NCI-H82 treated with DMSO at 0.1 percent for 48 hours (cell line): ENCODE data around the gene TMPRSS11A.

ENCODE experiments used
- DNase-seq: peaks from one replicate; lab custom pipeline; 2025; ENCODE audit not compliant: unreplicated experiment; lab: John Stamatoyannopoulos, UW

The TMPRSS11A gene, protein sequence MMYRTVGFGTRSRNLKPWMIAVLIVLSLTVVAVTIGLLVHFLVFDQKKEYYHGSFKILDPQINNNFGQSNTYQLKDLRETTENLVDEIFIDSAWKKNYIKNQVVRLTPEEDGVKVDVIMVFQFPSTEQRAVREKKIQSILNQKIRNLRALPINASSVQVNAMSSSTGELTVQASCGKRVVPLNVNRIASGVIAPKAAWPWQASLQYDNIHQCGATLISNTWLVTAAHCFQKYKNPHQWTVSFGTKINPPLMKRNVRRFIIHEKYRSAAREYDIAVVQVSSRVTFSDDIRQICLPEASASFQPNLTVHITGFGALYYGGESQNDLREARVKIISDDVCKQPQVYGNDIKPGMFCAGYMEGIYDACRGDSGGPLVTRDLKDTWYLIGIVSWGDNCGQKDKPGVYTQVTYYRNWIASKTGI

DNA sequence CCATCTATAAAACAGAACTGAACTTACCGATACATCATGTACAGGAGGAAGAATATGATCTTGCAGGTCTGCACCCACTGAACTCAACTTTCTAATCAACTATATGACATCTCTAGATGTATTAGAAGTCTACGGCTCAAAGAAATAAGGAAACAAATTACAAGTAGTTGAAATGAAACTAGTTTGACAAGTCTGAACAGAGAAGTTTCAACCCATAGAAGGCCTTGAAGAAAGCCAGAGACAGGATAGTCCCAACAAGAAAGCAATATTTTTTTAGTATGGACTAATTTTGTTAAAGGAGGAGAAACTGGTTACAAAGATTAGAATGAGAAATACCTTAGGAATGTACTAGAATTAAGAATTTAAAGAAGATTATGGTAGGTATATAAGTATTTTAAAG lies at the start of gene TMPRSS11A:
Gene TMPRSS11A (minus strand): TSS at position 138 of the 400 bp plus-strand sequence. CDS start 100 bp downstream, at position 38.
- no peak for DNase-seq

DNA sequence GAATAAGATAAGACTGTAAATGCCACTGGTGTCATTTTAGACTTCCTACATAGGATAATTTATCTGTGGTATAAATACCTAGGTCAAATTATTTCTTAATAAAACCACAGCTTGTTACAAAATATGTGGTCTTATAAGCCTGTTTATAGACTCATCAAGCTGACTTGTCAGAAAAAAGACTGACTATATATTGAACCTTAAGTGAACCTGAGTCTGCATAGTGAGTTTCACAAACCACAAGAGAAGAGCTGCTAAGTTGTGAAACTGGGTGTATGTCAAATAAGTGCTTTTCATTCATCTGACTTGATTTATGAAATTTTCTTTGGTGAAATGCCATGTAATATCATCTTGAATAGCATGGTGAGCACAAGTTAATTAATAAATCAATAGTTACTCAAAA lies 48.4 kb upstream of the TMPRSS11A start:
- DNase-seq: no peak

DNA sequence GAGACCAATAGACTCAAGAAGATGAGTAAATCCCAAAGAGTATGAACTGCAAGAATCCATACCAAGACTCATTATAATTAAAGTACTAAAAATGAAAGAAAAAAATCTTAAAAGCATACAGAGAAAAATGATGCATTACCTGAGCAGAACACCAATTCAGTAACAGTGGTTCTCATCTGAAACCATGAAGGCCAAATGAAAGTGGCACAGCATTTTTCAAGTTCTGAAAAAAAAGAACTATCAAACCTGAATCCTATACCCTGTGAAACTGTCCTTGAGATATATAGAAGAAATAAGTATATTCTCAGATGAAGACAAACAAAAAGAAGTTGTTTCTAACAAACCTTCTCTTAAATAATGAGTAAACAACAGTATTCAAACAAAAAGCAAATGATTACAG lies 39.6 kb upstream of the TMPRSS11A start:
- DNase-seq: no peak

DNA sequence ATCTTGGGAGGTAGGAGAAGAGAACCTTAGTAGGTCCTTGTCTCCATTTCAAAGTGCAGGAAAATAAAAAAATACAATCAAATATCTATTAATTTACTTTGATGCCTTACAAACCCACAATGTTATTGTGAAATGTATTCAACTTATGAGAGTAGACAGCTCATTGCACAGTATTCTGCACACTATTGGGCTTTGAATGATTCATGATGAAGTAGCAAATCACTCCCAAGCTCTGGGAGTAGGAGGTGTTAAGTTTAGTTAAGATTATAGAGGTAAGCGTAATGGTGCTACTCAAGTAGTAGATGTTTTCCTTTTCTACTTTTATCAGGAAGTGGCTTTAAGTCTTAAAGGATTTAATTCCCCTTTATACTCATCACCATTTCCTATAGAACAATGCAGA lies 32.8 kb upstream of the TMPRSS11A start:
- DNase-seq: no peak

DNA sequence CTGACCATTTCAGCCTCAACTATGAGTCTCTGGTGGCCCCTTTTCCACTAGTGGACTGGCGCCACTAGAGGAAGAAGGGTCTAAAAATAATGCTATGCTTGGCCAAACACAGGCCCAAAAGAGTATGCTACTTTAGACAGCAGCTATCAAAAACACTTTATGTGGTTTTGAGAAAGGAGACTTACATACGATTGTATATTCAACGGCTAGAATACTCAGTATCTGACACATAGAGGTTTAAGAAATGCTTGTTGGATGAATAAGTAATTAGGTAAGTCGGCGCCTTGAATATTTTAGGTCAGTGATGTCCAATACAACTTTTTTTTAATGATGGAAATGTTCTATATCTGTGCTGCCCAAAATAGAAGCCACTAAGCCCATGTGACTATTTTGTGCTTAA lies 25.7 kb upstream of the TMPRSS11A start:
- DNase-seq: no peak

DNA sequence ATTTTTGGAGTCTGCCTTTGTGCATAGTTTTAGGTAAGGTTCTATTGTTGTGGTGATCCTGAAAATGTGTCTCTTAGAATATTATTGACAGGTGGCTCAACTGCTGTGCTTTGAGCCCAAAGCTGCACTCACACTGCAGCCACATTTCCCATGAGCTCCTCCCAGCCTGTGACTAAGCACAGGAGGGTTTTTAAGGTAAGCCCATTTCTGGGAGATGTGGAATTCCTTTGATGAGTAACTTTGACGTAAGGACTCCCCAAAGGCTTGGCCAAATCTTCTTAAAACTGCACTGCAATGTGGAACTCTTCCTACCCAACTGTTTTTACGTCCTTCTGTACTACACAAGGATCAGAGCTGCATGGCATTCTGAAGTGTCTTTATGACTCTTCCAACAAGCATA lies 20.0 kb upstream of the TMPRSS11A start:
- no peak for DNase-seq

DNA sequence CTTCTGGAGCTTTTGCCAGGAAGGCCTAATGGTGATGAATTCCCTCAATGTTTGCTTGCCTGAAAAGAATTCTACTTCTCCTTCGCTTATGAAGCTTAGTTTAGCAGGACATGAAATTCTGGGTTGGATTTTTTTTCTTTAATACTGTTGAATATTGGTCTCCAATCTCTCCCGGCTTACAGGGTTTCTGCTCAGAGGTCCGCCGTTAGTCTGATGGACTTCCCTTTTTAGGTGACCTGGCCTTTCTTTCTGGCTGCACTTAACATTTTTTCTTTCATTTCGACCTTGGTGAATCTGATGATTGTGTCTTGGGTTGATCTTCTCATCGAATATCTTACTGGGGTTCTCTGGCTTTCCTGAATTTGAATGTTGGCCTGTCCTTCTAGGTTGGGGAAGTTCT lies 17.2 kb upstream of the TMPRSS11A start:
- DNase-seq: no peak

DNA sequence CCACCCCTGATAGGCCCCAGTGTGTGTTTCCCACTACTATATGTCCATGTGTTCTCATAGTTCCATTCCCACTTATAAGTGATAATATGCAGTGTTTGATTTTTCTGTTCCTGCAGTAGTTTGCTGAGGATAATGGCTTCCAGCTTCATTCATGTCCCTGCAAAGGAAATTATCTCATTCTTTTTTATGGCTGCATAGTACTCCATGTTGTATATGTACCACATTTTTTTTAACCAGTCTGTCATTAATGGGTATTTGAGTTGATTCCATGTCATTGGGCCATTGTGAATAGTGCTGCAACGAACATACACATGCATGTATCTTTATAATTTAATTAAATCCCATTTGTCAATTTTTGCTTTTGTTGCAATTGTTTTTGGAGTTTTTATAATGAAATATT lies 10.3 kb upstream of the TMPRSS11A start:
- DNase-seq: no peak

DNA sequence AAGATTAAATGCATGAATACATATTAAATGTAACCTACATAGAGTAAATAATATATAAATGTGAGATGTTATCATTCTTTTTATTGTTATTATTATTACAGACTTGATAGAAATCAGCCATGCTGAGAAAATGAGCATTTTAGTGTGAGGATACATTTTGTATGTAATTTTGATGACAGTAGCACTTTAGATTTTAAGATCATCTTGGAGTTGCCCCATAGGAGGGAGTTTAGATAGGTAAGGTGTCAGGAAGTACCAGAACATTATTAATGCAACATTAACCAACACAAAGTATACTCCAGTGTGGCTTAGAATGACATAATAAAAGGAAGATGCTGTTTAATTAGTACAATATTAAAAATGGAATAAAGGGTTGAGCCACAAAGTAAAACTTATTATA lies 8.4 kb downstream of the TMPRSS11A start:
- DNase-seq: no peak

DNA sequence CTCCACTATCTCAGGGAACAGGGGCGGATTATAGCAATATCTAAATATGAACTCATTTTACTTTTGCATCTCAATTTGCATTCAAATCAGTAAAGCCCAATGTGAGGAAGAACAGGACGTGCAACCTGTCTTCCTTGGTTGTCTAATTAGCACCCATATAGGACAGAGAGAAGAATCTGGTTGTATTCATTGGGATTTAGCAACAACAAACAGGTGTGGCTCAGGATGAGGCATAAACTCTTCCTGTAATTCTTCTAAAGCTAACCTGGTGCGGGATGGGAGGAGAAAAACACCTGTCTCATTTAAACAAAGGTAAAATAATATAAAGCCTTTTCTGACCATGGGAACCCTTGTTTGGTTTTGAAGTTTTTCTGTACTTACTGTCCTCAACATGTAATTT lies 22.2 kb downstream of the TMPRSS11A start:
- DNase-seq: no peak

DNA sequence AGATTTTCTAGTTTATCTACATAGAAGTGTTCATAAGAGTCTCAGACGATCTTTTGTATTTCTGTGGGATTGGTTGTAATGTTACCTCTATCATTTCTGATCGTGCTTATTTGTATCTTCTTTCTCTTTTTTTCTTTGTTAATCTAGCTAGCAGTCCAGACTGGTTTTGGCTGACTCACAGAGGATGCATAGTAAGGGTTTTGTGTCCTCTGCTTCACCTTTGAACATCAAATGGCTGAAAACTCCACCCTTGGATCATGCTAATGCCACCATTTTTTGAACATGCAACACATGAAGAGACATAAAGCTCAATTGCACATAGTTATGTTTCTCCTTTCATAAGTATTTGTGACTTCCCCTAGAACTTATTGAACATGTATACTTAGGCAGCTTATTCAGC lies 22.8 kb downstream of the TMPRSS11A start:
- no peak for DNase-seq

DNA sequence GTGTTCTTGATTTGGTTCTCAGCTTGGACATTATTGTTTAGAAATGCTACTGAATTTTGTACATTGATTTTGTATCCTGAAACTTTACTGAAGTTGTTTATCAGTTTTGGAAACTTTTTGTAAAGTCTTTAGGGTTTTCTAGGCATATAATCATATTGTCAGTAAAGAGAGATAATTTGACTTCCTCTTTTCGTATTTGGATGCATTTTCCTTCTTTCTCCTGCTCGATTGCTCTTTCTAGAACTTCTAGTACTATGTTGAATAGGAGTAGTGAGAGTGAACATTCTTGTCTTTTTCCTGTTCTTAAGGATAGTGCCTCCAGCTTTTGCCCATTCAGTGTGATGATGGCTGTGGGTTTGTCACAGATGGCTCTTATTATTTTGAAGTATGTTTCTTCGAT lies 24.1 kb downstream of the TMPRSS11A start:
- no peak for DNase-seq

DNA sequence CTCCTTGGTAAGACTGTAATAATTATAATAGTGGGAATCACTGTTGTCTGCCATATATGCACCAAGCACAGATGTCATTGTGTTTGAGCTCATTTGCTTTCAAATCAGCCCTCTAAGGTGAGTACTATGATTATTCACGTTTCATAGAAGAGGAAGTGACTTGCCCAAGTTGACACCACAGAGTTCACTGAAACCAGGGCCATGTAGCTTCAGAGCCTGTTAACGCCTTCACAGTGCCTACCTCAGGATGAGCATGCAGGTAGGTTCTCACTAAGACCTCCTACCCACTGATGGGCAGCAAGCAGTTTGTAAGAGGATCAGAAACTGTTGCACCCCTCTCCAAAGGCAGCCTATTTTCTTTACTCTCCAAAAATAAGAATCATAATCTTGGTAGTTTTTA lies 27.4 kb downstream of the TMPRSS11A start:
- DNase-seq: no peak

DNA sequence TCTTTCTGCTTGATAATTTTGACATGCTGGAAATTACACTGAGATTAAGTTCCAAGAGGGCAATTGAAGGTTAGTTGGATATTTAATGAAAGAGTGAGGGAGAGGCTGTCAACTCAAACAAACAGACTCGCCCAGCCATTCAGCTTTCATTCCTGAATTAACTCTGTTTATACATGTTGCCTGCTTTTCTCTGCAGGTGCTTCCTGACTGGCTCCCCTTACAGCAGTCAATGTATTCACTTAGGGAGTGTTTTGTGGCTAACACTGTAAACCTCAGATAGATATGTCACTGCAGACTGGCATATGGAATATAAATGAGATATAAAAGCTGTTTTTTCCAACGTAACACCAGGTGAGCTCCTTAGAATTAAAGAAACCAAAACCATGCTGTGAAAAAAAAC lies 28.7 kb downstream of the TMPRSS11A start:
- DNase-seq: no peak

DNA sequence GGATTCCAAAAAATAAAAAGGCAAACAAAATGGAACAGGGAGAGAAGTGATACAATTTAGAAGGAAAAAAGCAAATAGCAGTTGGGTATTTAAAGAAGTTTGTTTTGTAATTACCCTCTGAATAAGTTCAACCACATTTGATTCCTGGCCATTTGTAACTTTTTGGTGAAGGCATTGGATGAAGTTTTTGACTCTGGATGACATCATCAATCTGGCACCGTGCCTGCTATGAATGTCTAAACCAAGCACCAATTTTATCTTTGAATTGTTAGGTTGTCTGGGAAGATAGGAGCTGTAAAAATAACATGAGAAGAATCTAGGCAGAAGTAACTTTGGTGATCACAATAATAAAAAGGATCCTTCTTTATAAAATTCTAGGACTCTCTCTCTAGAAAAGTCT lies 29.5 kb downstream of the TMPRSS11A start:
- no peak for DNase-seq

DNA sequence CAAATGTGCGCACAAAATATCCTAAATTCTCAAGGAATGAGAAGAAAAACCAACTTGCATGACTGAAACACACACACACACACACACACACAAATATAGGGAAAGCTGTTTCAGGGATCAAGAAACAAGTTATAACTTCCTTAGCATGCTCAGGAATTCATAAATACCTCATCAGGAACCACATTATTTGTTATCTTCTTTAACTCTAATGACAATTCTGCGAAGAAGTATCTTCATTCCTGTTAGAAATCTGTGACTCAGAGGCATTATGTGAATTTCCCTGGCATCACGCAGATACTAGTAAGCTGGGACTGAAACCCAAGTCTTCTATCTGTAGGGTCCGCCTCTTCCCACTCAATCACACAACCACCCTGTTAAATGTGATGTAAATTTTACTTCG lies 30.3 kb downstream of the TMPRSS11A start:
- DNase-seq: no peak

DNA sequence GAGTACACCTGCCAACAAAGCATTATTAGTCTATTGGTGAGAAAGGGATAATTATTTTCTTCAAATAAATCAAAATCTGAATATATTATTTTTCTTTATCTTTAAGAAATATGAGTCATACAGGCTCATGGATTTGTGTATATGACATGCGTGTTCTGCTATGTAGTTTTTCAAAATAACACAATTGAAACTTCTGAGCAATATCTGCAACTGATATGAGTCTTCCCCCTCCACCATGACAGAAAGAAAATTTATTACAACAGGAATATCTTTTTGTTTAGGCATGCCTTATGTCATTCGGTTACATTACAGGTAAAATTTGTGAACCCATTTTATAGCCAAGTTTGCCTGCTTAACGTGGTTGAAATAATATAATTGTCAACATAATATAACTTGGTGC lies 32.0 kb downstream of the TMPRSS11A start:
- DNase-seq: no peak

DNA sequence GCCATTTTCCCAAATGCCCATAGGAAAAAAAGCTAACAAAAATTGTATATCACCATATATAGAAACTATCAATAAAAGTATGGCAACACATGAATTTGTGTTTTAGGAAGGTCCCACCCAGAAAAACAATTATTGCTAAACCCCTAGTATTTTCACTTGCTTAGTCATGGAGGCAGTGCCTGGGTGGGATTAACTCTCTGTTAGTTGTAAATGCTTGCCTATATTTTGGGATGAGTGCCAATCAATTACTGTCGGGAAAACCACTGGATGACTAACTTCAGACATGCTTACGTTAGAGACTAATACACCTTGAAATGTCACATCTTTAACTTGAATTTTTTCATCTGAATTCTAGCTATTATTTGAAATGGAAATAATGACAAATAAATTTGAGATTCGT lies 33.9 kb downstream of the TMPRSS11A start:
- no peak for DNase-seq

DNA sequence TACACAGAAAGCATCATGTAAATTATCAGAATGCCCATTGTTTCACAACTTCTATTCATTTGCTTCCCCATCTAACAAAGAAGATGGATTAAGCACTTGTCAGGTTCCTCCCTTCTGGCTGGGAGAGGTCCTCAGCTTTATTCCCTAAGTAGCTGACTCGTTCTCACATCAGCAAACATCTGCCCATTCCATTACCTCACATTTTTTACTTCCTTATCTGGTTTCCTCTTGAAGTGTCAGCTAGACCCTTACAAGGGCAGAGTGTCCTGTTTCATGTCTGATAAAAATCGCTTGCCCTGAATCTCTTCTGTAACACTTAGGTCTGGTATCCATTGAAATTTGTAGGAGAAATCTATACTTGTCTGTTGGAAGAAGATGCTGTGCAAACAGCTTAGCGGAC lies 34.7 kb downstream of the TMPRSS11A start:
- no peak for DNase-seq

DNA sequence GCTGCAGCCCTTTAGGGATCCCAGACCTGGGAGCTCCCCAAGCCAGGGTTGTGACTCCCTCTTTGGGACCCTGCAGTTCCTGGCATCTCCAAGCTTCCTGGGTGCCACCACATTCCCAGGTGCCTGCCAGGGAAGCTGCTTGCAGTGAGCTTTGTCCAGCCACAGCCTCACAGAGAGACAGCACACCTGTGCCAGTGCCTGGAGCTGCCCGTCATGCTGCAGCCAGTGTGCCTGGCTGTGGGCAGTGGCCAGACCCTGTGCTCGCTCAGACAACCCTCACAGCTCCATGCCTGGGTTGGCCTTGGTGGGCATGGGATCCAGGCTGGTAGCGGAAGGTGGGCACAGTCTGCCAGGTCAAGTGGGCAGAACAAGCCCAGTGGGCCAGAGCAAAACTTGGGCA lies 36.0 kb downstream of the TMPRSS11A start:
- no peak for DNase-seq

DNA sequence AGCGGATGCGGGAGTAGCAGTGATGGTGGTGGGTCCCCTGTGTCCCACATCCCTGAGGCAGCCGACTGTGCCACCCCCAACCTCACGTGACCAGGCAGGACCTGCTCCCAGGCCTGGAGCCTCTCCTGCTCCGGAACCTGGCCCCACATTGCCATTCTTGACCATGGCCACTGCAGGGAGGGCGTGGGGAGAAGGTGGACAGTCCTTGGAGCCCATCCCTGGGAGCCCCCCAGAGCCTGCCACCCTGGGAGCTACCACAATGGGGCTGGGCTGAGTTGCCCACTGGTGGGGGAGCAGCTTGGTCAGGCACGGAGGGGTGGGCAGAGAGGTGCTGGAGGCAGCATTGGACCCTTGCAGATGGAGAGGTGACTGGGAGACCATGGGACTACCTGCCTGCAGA lies 36.8 kb downstream of the TMPRSS11A start:
- DNase-seq: no peak

DNA sequence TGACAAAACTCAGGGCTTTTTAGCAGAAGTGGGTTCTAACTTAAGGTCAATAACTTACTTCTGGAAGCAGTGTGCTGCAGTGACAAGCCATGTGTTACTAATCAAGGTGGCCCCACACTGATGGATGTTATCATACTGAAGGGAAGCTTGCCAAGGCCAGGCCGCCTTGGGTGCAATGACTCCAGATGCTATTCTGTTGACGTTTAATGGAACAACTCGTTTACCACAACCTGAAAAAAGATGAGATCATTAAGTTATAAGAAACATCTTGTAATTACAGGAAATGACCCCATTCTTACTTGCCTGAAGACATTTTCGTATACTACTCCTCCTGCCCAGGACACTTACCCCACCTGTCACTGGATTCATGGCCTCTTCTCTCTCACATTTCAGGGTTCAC lies 40.6 kb downstream of the TMPRSS11A start:
- no peak for DNase-seq

DNA sequence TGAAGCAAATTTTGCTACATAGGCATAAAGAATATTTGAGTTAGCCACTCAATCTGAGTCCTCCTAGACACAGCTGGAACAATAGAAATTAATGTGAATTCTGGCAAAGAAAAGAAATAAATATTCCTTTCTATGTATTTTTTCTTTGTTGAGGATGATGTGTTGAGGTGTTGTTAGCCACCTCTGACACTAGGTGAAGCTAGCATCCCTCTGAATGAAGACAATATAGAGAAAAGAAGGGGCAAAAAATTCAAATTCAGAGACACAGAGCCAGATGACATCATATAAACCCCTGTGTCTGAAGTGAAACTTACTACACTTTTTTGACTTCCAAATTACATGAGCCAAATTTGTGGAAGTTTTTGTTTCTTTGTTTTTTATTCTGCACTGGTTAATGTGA lies 44.9 kb downstream of the TMPRSS11A start:
- no peak for DNase-seq
